ENCODE measurements around the gene TRIM2. TPM values are rescaled to one million over a fixed set of nuclear protein-coding genes. Genes with fewer than 3 reads are reported as not detected.
A peak's percentile ranks its signal among the peaks of the same experiment; 100 is the strongest.

TRIM2 gene
- total and polyA plus RNA-seq, 2 experiments from 2014 or later = 32.0 to 82.1 TPM

GRCh38 chr4:153252122-153252521, 47.9 kb downstream of the TRIM2 start:
- WGBS (ENCODE audit: low lambda C conversion rate, missing lambda C conversion rate) = 88% methylated on average over 3 of the region's 3 CpGs
- H3K36me3 ChIP-seq (replicated peaks; ENCODE audit: insufficient read depth, low read depth) = no peaks in the 10 kb centered on the region
- no peak overlapping the region for H2AFZ ChIP-seq
- no peaks in the 10 kb centered on the region for H3K27me3 ChIP-seq
- peaks cover 19% of the 10 kb centered on the region for H3K4me1 ChIP-seq (ENCODE audit: insufficient read depth)
- TF ChIP-seq EZH2phosphoT487 (IDR thresholded peaks at IDR 0.05; ENCODE audit: low read depth, severe bottlenecking, unreplicated experiment) (no peak), CTCF (IDR thresholded peaks at IDR 0.05; ENCODE audit: poor library complexity) (no peak), EZH2 (IDR thresholded peaks at IDR 0.05; ENCODE audit: borderline replicate concordance) (no peak)
- no peak overlapping the region for H3K4me3 ChIP-seq
- no peak overlapping the region for H3K27ac ChIP-seq
- no peaks in the 10 kb centered on the region for H3K9me2 ChIP-seq (replicated peaks; ENCODE audit: insufficient read depth)
- no peaks in the 10 kb centered on the region for H4K20me1 ChIP-seq (ENCODE audit: insufficient read depth, poor library complexity, severe bottlenecking)
- no peaks in the 10 kb centered on the region for H3K9me3 ChIP-seq (ENCODE audit: low read depth)
- H3K79me2 ChIP-seq = peaks cover 79% of the 10 kb centered on the region
- no peak overlapping the region for H3K4me2 ChIP-seq
- no peak for DNase-seq (ENCODE audit: low spot score)

- H3K4me2 ChIP-seq = no peak overlapping the region
- H3K79me2 ChIP-seq = peaks cover 95% of the 10 kb centered on the region
- H3K27me3 ChIP-seq = no peaks in the 10 kb centered on the region
- H3K9me2 ChIP-seq (replicated peaks; ENCODE audit: insufficient read depth) = no peaks in the 10 kb centered on the region
- H3K27ac ChIP-seq = no peak overlapping the region
- 64% methylated on average over 3 of the region's 3 CpGs for WGBS (ENCODE audit: low lambda C conversion rate, missing lambda C conversion rate)
- no peak for DNase-seq (ENCODE audit: low spot score)
- peaks cover 7% of the 10 kb centered on the region for H4K20me1 ChIP-seq (ENCODE audit: insufficient read depth, poor library complexity, severe bottlenecking)
- no peaks in the 10 kb centered on the region for H3K9me3 ChIP-seq (ENCODE audit: low read depth)
- H3K4me3 ChIP-seq = no peak overlapping the region
- H2AFZ ChIP-seq = no peak overlapping the region
- no peaks in the 10 kb centered on the region for H3K36me3 ChIP-seq (replicated peaks; ENCODE audit: insufficient read depth, low read depth)
- peaks cover 12% of the 10 kb centered on the region for H3K4me1 ChIP-seq (ENCODE audit: insufficient read depth)
- TF ChIP-seq CTCF (IDR thresholded peaks at IDR 0.05; ENCODE audit: poor library complexity) (no peak), EZH2 (IDR thresholded peaks at IDR 0.05; ENCODE audit: borderline replicate concordance) (no peak), EZH2phosphoT487 (IDR thresholded peaks at IDR 0.05; ENCODE audit: low read depth, severe bottlenecking, unreplicated experiment) (no peak)
Observed at GRCh38 chr4:153255233-153255632, 51.0 kb downstream of the TRIM2 start.

- H3K36me3 ChIP-seq (replicated peaks; ENCODE audit: insufficient read depth, low read depth) = no peaks in the 10 kb centered on the region
- H3K4me2 ChIP-seq = peak overlapping the region; percentile 68
- H3K27me3 ChIP-seq = no peaks in the 10 kb centered on the region
- TF ChIP-seq EZH2phosphoT487 (IDR thresholded peaks at IDR 0.05; ENCODE audit: low read depth, severe bottlenecking, unreplicated experiment) (no peak), CTCF (IDR thresholded peaks at IDR 0.05; ENCODE audit: poor library complexity) (no peak), EZH2 (IDR thresholded peaks at IDR 0.05; ENCODE audit: borderline replicate concordance) (no peak)
- peaks cover 93% of the 10 kb centered on the region for H3K79me2 ChIP-seq
- H3K9me3 ChIP-seq (ENCODE audit: low read depth) = no peaks in the 10 kb centered on the region
- peak; percentile 70 for DNase-seq (ENCODE audit: low spot score)
- H3K27ac ChIP-seq = peak overlapping the region; percentile 16
- H3K9me2 ChIP-seq (replicated peaks; ENCODE audit: insufficient read depth) = no peaks in the 10 kb centered on the region
- peaks cover 7% of the 10 kb centered on the region for H3K4me1 ChIP-seq (ENCODE audit: insufficient read depth)
- 17% methylated on average over 11 of the region's 11 CpGs for WGBS (ENCODE audit: low lambda C conversion rate, missing lambda C conversion rate)
- H2AFZ ChIP-seq = no peak overlapping the region
- H4K20me1 ChIP-seq (ENCODE audit: insufficient read depth, poor library complexity, severe bottlenecking) = peaks cover 7% of the 10 kb centered on the region
- no peak overlapping the region for H3K4me3 ChIP-seq
Observed at GRCh38 chr4:153257151-153257620, 52.9 kb downstream of the TRIM2 start.
